Hepatic stellate cell (primary cell): Measurements from ENCODE around the gene KCNQ5.
"Not testable (repeated sequence)": the region's sequence is repeated elsewhere in the genome, so short reads cannot be mapped to it uniquely, and the experiment has no call there.

Experiments used
- DNase-seq: peaks from one replicate; pipeline ENCODE4 v3.0.0; 2011; ENCODE audit warnings: low spot score

The KCNQ5 gene

DNA sequence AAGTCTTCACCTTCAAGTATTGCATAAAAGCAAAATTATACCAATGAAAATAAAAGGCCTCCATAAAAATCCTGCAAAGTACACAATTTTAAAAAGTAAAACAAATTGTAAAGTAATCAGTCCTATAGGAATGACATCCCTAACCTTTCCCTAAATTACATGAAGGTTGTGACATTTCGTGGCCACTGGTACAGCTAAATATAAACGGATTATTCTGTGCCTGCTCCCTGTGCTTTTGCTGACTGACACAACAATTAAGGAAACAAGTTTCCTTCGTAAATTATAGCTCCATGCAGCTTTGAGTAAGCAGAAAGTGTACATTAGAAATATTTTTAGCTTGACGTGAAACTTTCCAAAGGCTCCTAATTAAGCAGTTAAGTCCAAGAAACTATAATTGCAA, 222.8 kb downstream of the KCNQ5 start:
- DNase-seq: no peak

DNA sequence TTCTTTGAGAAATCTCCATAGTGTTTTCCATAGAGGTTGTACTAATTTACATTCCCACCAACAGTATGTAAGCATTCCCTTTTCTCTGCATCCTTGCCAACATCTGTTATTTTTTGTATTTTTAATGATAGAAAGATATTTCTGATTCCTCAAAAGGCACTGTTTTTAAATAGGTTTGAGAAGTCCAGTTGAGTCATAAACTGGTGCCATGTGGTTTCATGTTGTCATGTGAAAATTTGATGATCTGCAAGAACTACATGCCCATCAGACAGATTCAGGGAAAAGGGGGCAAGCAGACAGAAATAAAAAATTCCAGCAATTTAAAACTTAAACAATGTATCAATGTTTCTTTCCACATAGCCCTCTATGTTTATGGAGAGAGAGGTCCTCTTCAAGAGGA, 227.5 kb downstream of the KCNQ5 start:
- no peak for DNase-seq

DNA sequence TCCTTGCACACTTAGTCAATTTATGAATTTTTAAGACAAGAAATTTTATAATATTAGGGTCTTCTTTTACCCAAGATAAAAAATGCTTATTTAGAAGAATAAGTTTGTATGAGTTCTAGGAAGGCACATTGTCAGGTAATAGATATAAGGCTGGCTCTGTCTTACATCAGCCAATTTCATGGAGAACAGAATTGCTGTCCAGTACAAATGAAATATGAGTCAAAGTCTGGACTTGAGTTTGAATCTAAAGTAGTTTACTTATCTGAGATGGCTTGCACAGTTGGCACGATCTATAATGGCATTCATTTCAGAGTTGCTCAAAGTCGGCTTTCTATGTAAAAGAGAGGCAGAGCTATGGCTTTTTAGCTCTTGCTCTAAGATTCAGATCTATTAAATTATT, 228.2 kb downstream of the KCNQ5 start:
- DNase-seq: no peak

DNA sequence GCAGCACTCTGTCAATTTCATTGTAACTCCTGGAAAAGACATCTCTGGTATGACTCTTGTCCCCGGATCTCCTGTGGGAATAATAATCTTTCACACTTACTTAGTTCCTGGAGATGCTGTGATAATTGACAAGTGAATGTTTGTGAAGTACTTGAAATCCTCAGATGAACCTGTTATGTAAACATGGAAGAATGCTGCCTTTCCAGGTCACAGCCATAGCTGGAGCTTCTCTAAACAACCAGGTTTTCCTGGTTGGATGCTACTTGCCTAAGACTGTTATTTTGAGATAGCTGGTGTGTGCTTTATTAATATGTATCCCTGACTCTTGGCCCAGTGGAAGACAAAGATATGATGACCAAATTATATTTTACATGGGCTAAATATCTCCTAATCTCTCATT, 228.6 kb downstream of the KCNQ5 start:
- no peak for DNase-seq

DNA sequence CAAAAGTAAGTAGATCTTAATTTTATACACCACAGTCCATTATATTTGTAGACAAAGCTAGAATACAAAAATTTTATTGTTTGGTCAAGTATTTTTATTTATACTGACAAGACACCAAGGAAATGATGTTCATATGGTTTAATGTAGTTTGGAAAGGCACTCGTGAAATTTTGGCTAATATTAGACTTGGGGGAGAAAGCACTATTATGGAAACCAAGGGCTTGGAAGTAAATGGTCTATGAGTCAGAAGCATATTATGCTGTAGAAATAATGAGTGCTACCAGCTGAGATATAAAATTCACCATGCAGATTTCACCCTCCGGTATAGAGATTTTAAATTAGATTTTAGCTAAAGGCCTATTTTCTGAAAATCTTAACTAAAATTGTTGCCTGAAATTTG, 233.6 kb downstream of the KCNQ5 start:
- DNase-seq: no peak

DNA sequence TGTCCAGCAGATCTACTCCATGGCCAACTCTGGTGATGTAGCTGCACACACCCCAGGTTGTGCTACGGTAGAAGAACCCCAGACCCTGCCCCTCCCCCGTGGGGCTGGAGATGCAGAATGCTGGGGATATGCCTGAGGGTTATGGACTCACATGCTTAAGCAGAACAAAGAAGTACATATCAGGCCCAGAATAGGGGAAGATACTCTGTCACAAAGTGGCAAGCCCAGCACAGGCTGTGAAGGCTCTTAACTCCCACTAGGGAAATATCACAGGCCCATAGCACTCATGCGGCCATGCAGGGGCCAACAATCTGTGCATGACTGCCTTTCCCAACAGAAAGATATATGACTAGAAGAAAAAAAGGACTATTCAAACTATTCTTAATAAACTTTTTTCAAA, 234.9 kb downstream of the KCNQ5 start:
- DNase-seq: no peak

DNA sequence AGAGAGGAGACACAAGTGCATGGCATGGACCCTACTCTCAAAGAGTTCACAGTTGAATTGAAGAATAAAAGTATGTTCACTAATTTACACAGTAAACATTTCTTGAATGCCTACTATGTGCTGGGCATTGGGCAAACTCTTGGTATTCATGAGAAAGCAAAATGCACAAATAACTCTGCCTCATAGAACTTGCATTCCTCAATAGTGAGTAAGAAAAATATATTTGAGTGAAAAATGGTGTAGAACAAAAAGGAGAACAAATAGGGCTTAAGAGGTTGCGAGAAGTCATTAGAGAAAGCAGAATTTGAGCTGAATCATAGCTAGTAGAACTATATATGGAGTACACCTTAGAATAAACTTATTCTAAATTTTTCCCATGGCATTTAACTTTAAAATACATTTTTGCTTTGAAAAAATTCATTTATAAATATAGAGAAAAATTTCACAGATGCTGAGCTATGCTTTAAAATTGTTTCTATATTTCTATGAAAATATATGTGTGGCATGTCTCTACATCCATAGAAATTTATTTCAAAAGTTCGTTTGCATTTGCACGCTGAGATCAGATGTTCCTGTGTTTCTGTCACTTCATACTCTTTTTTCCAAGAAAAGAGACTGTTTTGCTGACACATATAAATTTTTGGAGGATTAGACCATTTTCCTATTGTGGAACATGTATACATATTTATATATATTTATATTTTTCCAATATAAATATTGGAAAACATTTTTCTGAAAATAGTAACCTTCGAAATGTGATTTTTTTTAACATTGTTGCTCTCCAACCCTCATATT, 236.1 kb downstream of the KCNQ5 start:
- no peak for DNase-seq

DNA sequence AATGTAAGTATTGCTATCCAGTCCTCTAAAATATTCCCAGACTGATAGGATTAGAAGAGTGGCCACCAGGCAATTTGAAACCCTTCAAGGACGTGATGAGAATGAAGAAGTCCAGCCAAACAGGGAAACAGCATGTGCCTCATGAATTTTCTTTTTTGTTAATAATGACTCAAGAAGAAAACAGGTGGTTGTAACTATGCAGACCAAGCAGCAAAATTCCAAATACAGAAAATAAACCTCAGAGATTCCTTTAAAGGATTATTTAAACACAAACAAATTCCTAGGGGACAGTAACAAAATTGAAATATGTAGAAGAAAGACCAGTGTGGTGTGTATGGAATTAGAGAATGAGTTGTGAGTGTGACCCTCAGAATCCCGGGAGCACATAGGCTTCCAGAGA, 239.2 kb downstream of the KCNQ5 start:
- DNase-seq: no peak

DNA sequence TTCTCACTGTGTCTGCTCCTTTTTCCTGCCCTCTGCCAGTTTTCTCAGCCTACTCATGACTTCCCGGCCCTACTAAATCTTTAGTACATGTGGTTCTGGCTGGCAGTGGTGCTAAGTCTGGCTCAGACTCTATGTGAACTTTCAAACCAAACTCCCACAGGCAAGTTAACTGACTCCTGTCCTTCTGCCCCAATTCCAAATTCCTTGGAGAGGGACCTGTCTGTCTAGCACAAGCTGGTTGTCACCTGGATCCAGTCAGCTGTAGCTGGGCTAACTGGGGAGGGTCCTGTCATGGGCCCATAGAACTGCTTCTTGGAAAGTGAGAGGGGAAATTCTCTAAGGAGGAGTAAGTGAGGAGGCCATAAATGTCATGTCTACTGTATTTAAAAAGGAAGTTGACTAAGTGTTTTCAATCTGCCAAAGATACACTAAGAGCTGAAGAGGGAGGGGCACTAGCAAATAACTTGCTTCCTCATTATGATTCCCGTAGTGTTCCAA, 240.1 kb downstream of the KCNQ5 start:
- DNase-seq: no peak

DNA sequence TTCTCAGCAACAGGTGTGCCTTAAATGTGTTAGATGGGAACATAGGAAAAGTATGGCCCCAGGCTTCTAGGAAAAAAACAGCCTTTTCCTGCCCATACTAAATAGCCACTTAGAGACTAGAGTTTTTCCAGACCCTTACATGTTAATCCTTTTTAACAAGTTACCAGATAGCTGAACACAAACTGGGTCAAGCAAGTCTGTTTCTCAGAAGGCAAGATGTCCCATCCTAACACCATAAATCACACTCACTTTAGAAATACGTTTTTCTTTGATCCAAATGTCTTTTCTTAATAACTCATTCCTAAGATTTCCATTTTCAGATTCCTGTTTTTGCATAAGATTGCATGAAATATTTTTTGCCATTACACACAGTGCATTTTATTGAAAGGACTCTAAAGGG, 241.3 kb downstream of the KCNQ5 start:
- DNase-seq: no peak

DNA sequence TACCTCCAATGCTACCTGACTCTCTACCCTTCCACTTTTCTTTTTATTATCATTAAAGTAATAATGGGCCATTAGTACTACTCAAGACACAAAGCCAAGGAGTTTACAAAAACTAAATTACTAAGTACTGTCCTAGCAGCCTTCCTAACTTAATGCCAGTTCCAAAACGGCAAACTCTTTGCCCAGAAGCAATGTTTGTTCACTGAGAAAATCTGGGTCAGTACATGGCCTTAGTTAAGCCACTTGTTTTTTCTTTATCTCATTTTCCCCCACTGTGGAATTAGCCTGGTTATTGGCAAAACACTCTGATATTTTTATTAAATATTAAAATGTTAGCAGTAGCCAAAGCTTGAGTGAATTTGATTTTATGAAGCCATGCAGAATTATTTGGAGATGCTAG, 242.4 kb downstream of the KCNQ5 start:
- DNase-seq: no peak

DNA sequence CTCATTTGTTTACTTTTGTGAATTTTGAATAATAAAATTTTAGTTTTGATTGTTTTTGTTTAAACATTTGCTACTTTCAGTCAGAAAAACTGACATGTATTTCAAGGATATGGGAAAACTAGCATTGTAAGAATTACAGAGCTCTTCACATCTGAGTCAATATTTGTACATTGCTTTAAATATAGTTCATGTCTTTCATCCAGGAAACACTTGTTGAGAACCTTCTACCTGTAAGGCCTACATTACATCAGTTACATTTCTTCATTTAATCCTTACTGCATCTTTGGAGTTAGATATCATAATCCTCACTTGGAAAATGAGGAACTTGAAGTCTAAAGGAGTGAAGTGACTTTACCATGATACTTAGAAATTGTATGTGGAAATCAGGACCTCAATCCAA, 242.9 kb downstream of the KCNQ5 start:
- no peak for DNase-seq

DNA sequence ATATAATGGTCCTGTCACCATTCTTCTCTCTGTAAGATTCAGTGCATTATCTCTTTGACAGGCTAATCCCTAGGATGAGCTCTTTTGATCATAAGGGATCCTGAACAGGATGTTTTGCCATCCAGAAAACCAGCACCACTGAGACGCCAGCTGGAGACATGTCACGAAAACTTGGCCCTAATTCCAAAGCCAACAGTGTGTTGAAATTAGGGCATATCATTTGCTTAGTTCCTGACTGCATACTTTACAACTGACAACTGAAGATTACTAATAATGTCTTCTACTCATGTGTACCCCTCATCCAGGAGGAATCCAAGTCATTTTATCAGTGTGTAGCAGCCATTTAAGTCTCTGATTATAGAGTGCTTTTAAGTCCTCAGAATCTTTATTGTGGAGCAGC, 243.6 kb downstream of the KCNQ5 start:
- DNase-seq: no peak

DNA sequence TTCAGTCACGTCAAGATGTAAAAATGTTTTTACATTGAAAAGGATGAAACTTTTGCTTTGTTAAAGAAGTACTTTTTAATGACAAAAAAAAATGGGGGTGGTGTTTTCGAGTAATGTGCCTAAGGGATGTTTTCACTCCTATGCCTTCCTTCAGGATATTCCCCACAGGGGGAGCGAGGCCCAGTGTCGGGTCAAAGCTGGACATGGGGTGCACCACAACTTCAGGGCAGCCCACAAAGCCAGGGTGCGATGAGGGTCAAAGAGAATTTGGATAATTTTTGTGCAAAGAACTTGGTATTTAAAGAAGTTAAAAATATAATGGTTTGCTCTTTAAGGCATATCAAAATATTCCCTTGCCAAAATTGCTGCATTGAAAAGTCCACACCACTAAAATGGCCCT, 247.8 kb downstream of the KCNQ5 start:
- no peak for DNase-seq

DNA sequence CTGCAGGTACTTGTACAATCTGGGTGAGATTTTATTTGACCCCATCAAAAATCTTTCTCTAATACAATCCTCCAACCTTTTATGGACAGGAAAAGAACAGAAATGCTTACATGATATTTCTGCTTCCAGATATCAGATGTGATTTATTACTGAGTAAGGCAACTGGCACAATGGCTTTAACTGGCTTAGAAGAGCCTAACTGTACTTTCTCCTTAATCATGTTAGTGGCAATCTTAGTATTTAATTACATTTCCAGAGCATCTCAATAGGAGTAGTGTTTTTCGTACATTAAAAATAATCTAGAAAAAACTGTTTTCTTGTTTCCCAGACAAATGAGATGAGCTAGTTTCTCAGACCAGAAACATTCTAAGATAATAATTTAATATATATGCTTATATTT, 251.6 kb downstream of the KCNQ5 start:
- no peak for DNase-seq

DNA sequence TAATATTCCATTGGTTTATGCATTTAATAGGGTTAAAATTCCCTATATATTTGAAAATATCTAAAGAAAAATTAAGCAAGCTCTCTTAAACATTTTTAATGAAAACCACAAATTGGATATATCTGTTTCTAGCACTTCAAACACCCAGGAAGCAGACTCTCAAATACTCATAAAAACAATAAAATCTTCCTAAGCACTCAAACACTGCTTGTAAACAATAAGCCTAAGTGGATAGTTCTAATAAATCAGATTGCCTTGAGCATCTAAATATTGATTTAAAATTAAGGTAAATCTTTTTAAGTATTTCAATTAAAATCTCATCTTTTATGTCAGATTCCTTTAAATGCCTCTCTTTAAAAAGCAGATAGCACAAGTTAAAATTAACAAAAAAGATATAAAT, 254.4 kb downstream of the KCNQ5 start:
- no peak for DNase-seq

DNA sequence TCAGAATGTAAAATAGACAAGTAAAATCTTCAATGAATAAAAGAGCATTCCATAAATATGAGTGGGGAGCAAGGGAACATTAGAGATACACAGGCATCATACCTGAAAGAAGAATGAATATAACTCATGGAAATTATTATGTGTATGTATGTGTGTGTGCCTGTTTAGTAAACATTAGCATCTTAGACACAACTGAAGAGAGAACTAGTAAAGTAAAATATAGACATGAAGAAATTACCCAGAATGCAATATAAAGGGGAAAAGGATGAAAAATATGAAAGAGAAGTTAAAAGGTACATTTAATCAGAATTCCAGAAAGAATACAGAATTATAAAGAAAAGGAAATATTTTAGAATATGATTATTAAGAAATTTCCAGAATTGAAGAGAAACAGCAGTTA, 264.3 kb downstream of the KCNQ5 start:
- DNase-seq: no peak

DNA sequence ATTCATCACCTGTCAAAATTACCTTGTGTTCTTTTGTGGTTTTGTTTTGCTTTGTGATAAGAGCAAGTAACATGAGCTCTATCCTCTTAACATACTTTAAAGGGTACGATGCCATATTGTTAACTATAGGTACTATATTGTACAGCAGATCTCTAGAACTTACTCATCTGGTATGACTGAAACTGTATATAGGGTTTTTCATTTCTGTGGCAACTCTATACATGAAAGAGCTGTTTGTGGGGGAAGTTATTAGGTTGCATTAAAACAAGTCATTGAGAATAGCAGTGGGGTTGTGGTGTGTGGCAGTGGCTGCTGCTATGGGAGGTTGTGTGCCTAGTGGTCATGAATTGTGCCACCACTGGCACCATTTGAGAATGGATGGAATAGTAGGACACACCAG, 268.4 kb downstream of the KCNQ5 start:
- no peak for DNase-seq

DNA sequence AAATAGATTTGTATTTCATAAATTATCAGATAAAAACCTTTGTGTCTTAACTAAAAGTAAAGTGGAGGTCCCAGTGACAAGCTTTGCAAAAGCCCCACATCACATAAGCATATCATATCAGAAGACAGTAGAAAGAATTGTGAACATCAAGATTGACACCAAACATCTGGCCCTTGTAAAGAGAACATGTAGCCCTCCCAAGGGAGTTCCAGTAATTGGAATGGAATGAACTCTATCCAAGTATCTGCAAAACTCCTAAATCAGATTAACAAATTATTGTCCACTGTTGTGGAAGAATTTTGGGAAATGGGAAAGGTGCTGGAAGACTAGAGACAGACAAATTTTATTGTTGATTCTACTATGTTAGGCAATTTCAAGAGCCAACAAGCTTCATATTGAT, 268.8 kb downstream of the KCNQ5 start:
- DNase-seq: peak; percentile 7

DNA sequence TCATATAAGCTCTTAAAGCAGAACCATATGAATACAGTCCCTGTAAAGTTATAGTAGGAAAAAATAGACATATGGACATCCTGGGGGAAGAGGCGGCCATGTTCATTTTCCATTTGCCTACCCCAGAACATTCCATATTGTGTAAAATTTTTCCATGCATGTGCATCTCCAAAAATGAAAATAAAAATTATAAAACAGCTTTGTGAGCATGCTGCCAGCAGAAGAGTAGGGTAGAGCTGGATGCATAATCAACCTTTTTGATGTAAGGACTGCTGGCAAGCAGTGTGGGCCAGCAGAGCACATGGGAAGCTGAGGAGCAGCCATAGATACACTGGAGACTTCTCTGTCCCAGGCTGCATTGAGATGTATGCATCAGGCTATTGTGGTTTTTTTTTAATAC, 271.0 kb downstream of the KCNQ5 start:
- DNase-seq: no peak

DNA sequence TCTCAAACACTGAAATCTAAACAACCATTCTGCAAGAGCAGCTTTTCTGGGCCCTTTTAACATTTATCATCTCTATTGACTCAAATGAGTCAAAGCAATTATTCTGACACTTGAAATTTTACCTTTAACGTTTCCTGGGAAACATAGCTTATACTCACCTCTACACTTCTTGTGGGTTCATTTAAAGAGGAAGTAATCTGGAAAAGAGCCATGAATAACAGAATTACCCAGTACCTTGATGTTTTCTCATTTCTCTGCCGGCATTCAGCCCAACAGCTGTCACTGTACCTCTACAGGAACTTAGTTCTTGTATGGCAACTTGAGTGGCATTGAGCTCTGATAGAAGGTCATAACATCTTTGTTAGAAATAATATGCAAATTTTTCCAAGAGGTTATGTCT, 272.2 kb downstream of the KCNQ5 start:
- no peak for DNase-seq

DNA sequence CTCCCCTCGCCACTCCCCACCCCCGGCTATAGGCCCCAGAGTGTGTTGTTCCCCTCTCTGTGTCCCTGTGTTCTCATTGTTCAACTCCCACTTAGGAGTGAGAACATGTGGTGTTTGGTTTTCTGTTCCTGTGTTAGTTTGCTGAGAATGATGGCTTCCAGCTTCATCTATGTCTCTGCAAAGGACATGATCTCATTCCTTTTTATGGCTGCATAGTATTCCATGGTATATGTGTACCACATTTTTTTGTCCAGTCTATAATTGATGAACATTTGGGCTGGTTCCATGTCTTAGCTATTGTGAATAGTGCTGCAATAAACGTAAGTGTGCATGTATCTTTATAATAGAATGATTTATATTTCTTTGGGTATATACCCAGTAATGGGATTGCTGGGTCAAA, 276.4 kb downstream of the KCNQ5 start:
- DNase-seq: not testable (repeated sequence)

DNA sequence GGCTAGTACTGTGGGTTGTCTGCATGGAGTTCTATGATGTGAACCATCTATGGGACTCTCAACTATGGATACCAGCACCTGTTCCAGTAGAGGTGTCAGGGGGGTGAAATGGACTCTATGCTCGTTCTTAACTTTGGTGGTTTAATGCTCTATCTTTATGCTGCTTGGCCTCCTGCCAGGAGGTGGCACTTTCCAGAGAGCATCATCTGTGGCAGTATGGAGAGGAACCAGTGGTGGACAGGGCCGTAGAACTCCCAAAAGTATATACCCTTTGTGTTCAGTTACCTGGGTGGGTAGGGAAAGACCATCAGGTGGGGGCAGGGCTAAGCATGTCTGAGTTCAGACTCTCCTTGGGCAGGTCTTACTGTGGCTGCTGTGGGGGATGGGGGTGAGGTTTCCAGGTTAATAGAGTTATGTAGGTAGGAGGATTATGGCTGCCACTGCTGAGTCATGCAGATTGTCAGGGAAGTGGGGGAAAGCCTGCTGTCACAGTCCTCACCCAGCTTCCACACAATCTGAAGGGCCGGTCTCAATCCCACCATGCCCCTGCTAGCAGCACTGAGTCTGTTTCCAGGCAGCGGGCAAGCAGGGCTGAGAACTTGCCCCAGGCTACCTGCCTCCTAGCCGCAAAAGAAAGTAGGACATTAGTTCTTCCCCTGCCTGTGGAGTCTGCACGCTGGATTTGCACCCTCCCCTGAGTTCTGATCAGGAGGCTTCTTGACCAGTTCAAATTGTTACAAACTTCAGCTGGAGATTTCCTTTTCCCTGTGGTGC, 284.0 kb downstream of the KCNQ5 start:
- no peak for DNase-seq
